ENCODE measurements around the gene CASP12.
A peak's percentile ranks its signal among the peaks of the same experiment; 100 is the strongest.
"Not testable (repeated sequence)": the region's sequence is repeated elsewhere in the genome, so short reads cannot be mapped to it uniquely, and the experiment has no call there.

The CASP12 gene

GRCh38 chr11:104897891-104898684 is at the start of gene CASP12:
Gene CASP12 (minus strand): TSS chr11:104898460.
- FAIRE-seq, result no peak

- peak; percentile 39 for FAIRE-seq
Measured at GRCh38 chr11:104946907-104947306, 48.6 kb upstream of the CASP12 start.

GRCh38 chr11:104944076-104944475 is 45.8 kb upstream of the CASP12 start:
- no peak for FAIRE-seq

- FAIRE-seq, result no peak
Measured at GRCh38 chr11:104943561-104943960, 45.3 kb upstream of the CASP12 start.

- no peak for FAIRE-seq
Measured at GRCh38 chr11:104934594-104934993, 36.3 kb upstream of the CASP12 start.

GRCh38 chr11:104934073-104934472 is 35.8 kb upstream of the CASP12 start:
- not testable (repeated sequence) for FAIRE-seq

GRCh38 chr11:104928811-104929210 is 30.6 kb upstream of the CASP12 start:
- no peak for FAIRE-seq

- no peak for FAIRE-seq
Measured at GRCh38 chr11:104926771-104927611, 28.7 kb upstream of the CASP12 start.

- FAIRE-seq, result no peak
Measured at GRCh38 chr11:104925850-104926249, 27.6 kb upstream of the CASP12 start.

- no peak for FAIRE-seq
Measured at GRCh38 chr11:104918113-104918824, 20.0 kb upstream of the CASP12 start.

- no peak for FAIRE-seq
Measured at GRCh38 chr11:104917271-104918112, 19.2 kb upstream of the CASP12 start.

- FAIRE-seq, result no peak
Measured at GRCh38 chr11:104916442-104916841, 18.2 kb upstream of the CASP12 start.

- no peak for FAIRE-seq
Measured at GRCh38 chr11:104912102-104912501, 13.8 kb upstream of the CASP12 start.

GRCh38 chr11:104908186-104908531 is 9.9 kb upstream of the CASP12 start:
- no peak for FAIRE-seq

- FAIRE-seq, result no peak
Measured at GRCh38 chr11:104907521-104908185, 9.4 kb upstream of the CASP12 start.

- no peak for FAIRE-seq
Measured at GRCh38 chr11:104905271-104905670, 7.0 kb upstream of the CASP12 start.

GRCh38 chr11:104899226-104899625 is 966 bp upstream of the CASP12 start:
- FAIRE-seq, result no peak

GRCh38 chr11:104898685-104899013 is 389 bp upstream of the CASP12 start:
- no peak for FAIRE-seq

- FAIRE-seq, result no peak
Measured at GRCh38 chr11:104895634-104896033, 2.6 kb downstream of the CASP12 start.

GRCh38 chr11:104893876-104894275 is 4.4 kb downstream of the CASP12 start:
- no peak for FAIRE-seq

- no peak for FAIRE-seq
Measured at GRCh38 chr11:104892723-104893511, 5.3 kb downstream of the CASP12 start.
